Endothelial cell of umbilical vein (primary cell): ENCODE measurements around the gene GALNT17. TPM values are rescaled to one million over a fixed set of nuclear protein-coding genes. Genes with fewer than 3 reads are reported as not detected.

Experiments used
- BruUV-seq: library from RNA; stranded (reverse); fragments of 400-500 nt; replicated peaks from 2 replicates; lab custom pipeline; 2021; lab: Mats Ljungman, UMichigan
- CTCF ChIA-PET: fragments of 300-600, 350-600 bp; sonication (Branson Sonifier 250); formaldehyde crosslinking; loops from one replicate; lab custom pipeline; 2021; ENCODE audit warnings: antibody characterized with exemption, inconsistent platforms; lab: Charles Lee
- POLR2A ChIA-PET: fragments of 300-600, 350-600 bp; sonication (Branson Sonifier 250); formaldehyde crosslinking; loops from one replicate; lab custom pipeline; 2021; ENCODE audit warnings: antibody characterized with exemption, inconsistent platforms; lab: Charles Lee
- DNase-seq: peaks from one replicate; pipeline ENCODE4 v3.0.0-alpha.2; 2011; ENCODE audit warnings: low read depth, low spot score
- FAIRE-seq: peaks from 2 replicates; lab custom pipeline; 2011; peaks lifted over from hg19 to GRCh38; lab: Jason Lieb, UNC
- H2AFZ ChIP-seq: 2 replicates; pipeline ENCODE4 v1.6.0; 2012; ENCODE audit warnings: low read depth, low read length, control low read depth, inconsistent platforms
- H3K27ac ChIP-seq: 2 replicates; pipeline ENCODE4 v1.5.1; 2011; ENCODE audit warnings: low read depth, mild to moderate bottlenecking, control low read depth, low read length, moderate library complexity; ENCODE audit not compliant: insufficient read depth
- H3K27me3 ChIP-seq, 2 experiments: 2 replicates each; pipeline versions ENCODE4 v1.6.0 to v1.6.1; 2011; ENCODE audit warnings: low read length in 2 of 2, mixed read lengths in 1 of 2; ENCODE audit not compliant: control insufficient read depth in 2 of 2, insufficient read depth in 2 of 2
- H3K36me3 ChIP-seq, 2 experiments: 2 replicates in 1 of 2; 3 replicates in 1 of 2; pipeline ENCODE4 v1.5.1; 2011; ENCODE audit warnings: low read length in 2 of 2, mild to moderate bottlenecking in 1 of 2, moderate library complexity in 1 of 2; ENCODE audit not compliant: control insufficient read depth in 2 of 2, insufficient read depth in 2 of 2; ENCODE audit errors: extremely low read depth in 1 of 2
- H3K4me1 ChIP-seq: 3 replicates; pipeline ENCODE4 v1.5.1; 2011; ENCODE audit warnings: mild to moderate bottlenecking, low read length; ENCODE audit not compliant: control insufficient read depth, insufficient read depth; ENCODE audit errors: extremely low read depth
- H3K4me2 ChIP-seq: 2 replicates; pipeline ENCODE4 v1.6.1; 2011; ENCODE audit warnings: low read length, control low read depth, mixed read lengths; ENCODE audit not compliant: insufficient read depth
- H3K4me3 ChIP-seq, 3 experiments: fragments of 200-600 bp in 1 of 3; sonication (generic), shearing (Covaris generic) in 1 of 3; replicated peaks in 1 of 3; 2 replicates each; pipeline ENCODE4 v1.5.1; 2011 to 2016; ENCODE audit warnings: control low read depth in 3 of 3, low read length in 3 of 3, mild to moderate bottlenecking in 2 of 3, inconsistent platforms in 1 of 3, low read depth in 1 of 3, moderate library complexity in 1 of 3; ENCODE audit not compliant: insufficient read depth in 1 of 3
- H3K79me2 ChIP-seq: 2 replicates; pipeline ENCODE4 v1.6.0; 2012; ENCODE audit warnings: low read length, inconsistent platforms; ENCODE audit not compliant: control insufficient read depth, insufficient read depth
- H3K9ac ChIP-seq: replicated peaks from 2 replicates; pipeline ENCODE3; 2011; ENCODE audit warnings: low read length, control low read depth; ENCODE audit not compliant: insufficient read depth; ENCODE audit errors: extremely low read depth
- H3K9me1 ChIP-seq: replicated peaks from 3 replicates; pipeline ENCODE4 v1.6.0; 2011; ENCODE audit warnings: mild to moderate bottlenecking, low read length; ENCODE audit not compliant: control insufficient read depth, insufficient read depth; ENCODE audit errors: extremely low read depth
- H3K9me3 ChIP-seq: replicated peaks from 2 replicates; pipeline ENCODE4 v1.5.1; 2012; ENCODE audit warnings: low read length, inconsistent platforms; ENCODE audit not compliant: control insufficient read depth, insufficient read depth
- H4K20me1 ChIP-seq: replicated peaks from 2 replicates; pipeline ENCODE3; 2011; ENCODE audit warnings: mild to moderate bottlenecking, low read length; ENCODE audit not compliant: control insufficient read depth, insufficient read depth; ENCODE audit errors: extremely low read depth
- EZH2 ChIP-seq: IDR thresholded peaks from 2 replicates; pipeline ENCODE4 v1.6.1; 2012; ENCODE audit warnings: borderline replicate concordance, low read depth, mild to moderate bottlenecking, moderate library complexity, low read length, inconsistent platforms; ENCODE audit not compliant: severe bottlenecking
- FOS ChIP-seq: IDR thresholded peaks from 2 replicates; pipeline ENCODE4 v1.6.1; 2011; ENCODE audit warnings: mild to moderate bottlenecking, low read length, moderate library complexity, borderline replicate concordance; ENCODE audit not compliant: insufficient read depth
- GATA2 ChIP-seq: IDR thresholded peaks from 2 replicates; pipeline ENCODE4 v1.7.0; 2011; ENCODE audit warnings: low read depth, mild to moderate bottlenecking, moderate library complexity, mixed read lengths, low read length; ENCODE audit not compliant: insufficient read length, insufficient read depth
- JUN ChIP-seq: IDR thresholded peaks from 2 replicates; pipeline ENCODE4 v1.6.1; 2011; ENCODE audit warnings: borderline replicate concordance, low read depth; ENCODE audit not compliant: insufficient read length, insufficient read depth
- MYC ChIP-seq: IDR thresholded peaks from one replicate; pipeline ENCODE4 v1.6.1; 2011; ENCODE audit warnings: mild to moderate bottlenecking, low read depth, low read length
- POLR2A ChIP-seq: IDR thresholded peaks from 2 replicates; pipeline ENCODE4 v1.6.1; 2012; ENCODE audit warnings: low read depth, mild to moderate bottlenecking, control low read depth, low read length
- POLR2AphosphoS5 ChIP-seq: IDR thresholded peaks from 2 replicates; pipeline ENCODE4 v1.6.1; 2012; ENCODE audit warnings: low read depth, mild to moderate bottlenecking, control low read depth, low read length, moderate library complexity; ENCODE audit not compliant: insufficient read depth
- dilution Hi-C: fragments of 300-500 bp; cut with MboI; formaldehyde crosslinking; loops from one replicate; pipeline ENCODE4 v1.15.0; 2019; ENCODE audit warnings: low sequenced_read_pairs; ENCODE audit not compliant: extremely low pct_ligation_motif_present
- intact Hi-C: fragments of 100-400 bp; cut with micrococcal nuclease; formaldehyde crosslinking; loops from one replicate; pipeline ENCODE4 v1.10.0; 2022
- polyA plus RNA-seq, 4 experiments: library from polyadenylated mRNA; depleted of rRNA in 3 of 4; stranded (reverse) in 3 of 4; unstranded in 1 of 4; fragments of >200 nt; gene quantifications; 2 replicates each; pipeline versions ENCODE4 v1.2.1 to v1.2.3, GENCODE V29; 2011 to 2012; ENCODE audit warnings: missing spikeins in 1 of 4
- total RNA-seq: library from RNA; stranded (reverse); gene quantifications from 2 replicates; pipeline ENCODE4 v1.2.3, GENCODE V29; 2021
- TF ChIP-seq, protein P1 (sequence below), 2 donors: IDR thresholded peaks; 1 replicate in 1 of 2; 2 replicates in 1 of 2; pipeline ENCODE4 v1.5.1; 2011; ENCODE audit warnings: low read length in 2 of 2, mild to moderate bottlenecking in 2 of 2, moderate library complexity in 2 of 2, control low read depth in 1 of 2, inconsistent platforms in 1 of 2, low read depth in 1 of 2; ENCODE audit not compliant: insufficient read depth in 1 of 2; ENCODE audit errors: extremely low read depth in 1 of 2
- TF ChIP-seq, protein P2 (sequence below): IDR thresholded peaks from 2 replicates; pipeline ENCODE4 v1.6.1; 2011; ENCODE audit not compliant: insufficient read depth, insufficient read length

Gene GALNT17
- total and polyA plus RNA-seq, 2 donors (not counting 3 experiments of a cell fraction or from before 2014, with no cell fraction given) = not detected

DNA sequence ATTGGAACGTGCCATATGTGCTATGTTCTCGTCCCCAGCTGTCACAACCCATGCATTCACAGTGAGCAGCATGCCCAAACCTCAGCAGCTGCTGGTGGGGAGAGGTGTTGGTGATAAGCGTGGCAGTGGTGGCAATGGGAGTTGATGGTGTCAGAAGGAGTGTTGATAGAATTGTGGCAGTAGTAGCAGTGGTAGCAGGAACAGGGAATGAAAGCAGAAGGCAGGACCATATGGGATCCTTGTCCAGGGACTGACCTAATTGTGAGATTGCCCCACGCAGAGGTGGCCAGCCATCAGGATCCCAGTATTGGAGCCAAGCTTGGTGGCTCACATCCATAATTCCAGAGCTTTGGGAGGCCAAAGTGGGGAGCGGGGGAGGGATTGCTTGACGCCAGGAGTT lies 276.3 kb downstream of the GALNT17 start:
- no peak for DNase-seq
- H3K4me2 ChIP-seq = no peak overlapping the region
- no peaks in the 10 kb centered on the region for H3K4me1 ChIP-seq
- H3K9ac ChIP-seq = no peak overlapping the region
- peaks cover 5% of the 10 kb centered on the region for H3K9me3 ChIP-seq
- H3K27me3 ChIP-seq = no peaks in the 10 kb centered on the region
- no peak for TF ChIP-seq JUN
- TF ChIP-seq, protein P1, sequence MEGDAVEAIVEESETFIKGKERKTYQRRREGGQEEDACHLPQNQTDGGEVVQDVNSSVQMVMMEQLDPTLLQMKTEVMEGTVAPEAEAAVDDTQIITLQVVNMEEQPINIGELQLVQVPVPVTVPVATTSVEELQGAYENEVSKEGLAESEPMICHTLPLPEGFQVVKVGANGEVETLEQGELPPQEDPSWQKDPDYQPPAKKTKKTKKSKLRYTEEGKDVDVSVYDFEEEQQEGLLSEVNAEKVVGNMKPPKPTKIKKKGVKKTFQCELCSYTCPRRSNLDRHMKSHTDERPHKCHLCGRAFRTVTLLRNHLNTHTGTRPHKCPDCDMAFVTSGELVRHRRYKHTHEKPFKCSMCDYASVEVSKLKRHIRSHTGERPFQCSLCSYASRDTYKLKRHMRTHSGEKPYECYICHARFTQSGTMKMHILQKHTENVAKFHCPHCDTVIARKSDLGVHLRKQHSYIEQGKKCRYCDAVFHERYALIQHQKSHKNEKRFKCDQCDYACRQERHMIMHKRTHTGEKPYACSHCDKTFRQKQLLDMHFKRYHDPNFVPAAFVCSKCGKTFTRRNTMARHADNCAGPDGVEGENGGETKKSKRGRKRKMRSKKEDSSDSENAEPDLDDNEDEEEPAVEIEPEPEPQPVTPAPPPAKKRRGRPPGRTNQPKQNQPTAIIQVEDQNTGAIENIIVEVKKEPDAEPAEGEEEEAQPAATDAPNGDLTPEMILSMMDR (IDR thresholded peaks at IDR 0.05; ENCODE audit: extremely low read depth in 1 of 2, insufficient read depth in 1 of 2, low read depth in 1 of 2, low read length in 2 of 2) = no peak
- no peak for TF ChIP-seq POLR2AphosphoS5
- TF ChIP-seq POLR2A = no peak
- TF ChIP-seq FOS = no peak
- TF ChIP-seq MYC = no peak
- no peak for TF ChIP-seq GATA2
- no peak for TF ChIP-seq EZH2
- TF ChIP-seq, protein P2, sequence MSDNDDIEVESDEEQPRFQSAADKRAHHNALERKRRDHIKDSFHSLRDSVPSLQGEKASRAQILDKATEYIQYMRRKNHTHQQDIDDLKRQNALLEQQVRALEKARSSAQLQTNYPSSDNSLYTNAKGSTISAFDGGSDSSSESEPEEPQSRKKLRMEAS = no peak
- no peak overlapping the region for H2AFZ ChIP-seq
- H3K79me2 ChIP-seq = no peaks in the 10 kb centered on the region
- dilution Hi-C loops = no loop called here
- no peak overlapping the region for H3K27ac ChIP-seq
- ChIA-PET CTCF (no interaction called here), POLR2A (no interaction called here)
- no peak for FAIRE-seq
- no peak overlapping the region for H3K4me3 ChIP-seq
- no peaks in the 10 kb centered on the region for H3K36me3 ChIP-seq
- no peaks in the 10 kb centered on the region for H4K20me1 ChIP-seq
- BruUV-seq = no TSS peak
- intact Hi-C loops = no loop called here
- no peaks in the 10 kb centered on the region for H3K9me1 ChIP-seq
